ENCODE data around the gene SOX10. TPM values are rescaled to one million over a fixed set of nuclear protein-coding genes. Genes with fewer than 3 reads are reported as not detected.

The SOX10 gene
- total and polyA plus RNA-seq, 2 of the 13 experiments (the other 11 are each of a cell fraction or from before 2014, with no cell fraction given), result not detected

- FAIRE-seq (no peak), DNase-seq (ENCODE audit: low spot score) (no peak), ATAC-seq (no peak)
- H3K9ac ChIP-seq (ENCODE audit: insufficient read depth, low read depth, low read length), result no peak overlapping the region
- H3K79me2 ChIP-seq (ENCODE audit: insufficient read depth, low read length), result no peaks in the 10 kb centered on the region
- no peaks in the 10 kb centered on the region for H3K4me1 ChIP-seq (ENCODE audit: insufficient read depth, low read length)
- H2AFZ ChIP-seq (ENCODE audit: low read length), result no peak overlapping the region
- H3K36me3 ChIP-seq (replicated peaks in 1 of 2; ENCODE audit: control insufficient read depth in 1 of 2, insufficient read depth in 2 of 2, low read length in 2 of 2), result peaks cover 22 to 30% of the 10 kb centered on the region in 2 experiments; a peak in 4 of 5 replicates
- no peaks in the 10 kb centered on the region for H4K20me1 ChIP-seq (ENCODE audit: insufficient read depth, low read length)
- ChIA-PET POLR2A (no interaction called here), CTCF (ENCODE audit: low intra/inter-chr PET ratio, low total read pairs) (no interaction called here)
- 98% methylated on average over 21 of the region's 32 CpGs for WGBS (ENCODE audit: low lambda C conversion rate)
- H3K27ac ChIP-seq (ENCODE audit: extremely low read length, insufficient read depth, low read length), result no peak overlapping the region
- no peak overlapping the region for H3K4me3 ChIP-seq (replicated peaks in 1 of 3; ENCODE audit: insufficient read depth in 1 of 3, low read depth in 2 of 3, low read length in 3 of 3)
- BruUV-seq (replicated peaks), result no TSS peak
- H3K27me3 ChIP-seq (ENCODE audit: control insufficient read depth in 1 of 2, insufficient read depth in 2 of 2, low read length in 2 of 2), result no peaks in the 10 kb centered on the region
- in situ Hi-C loops (cut with HindIII; ENCODE audit: extremely low pct_ligation_motif_present, low pct_unique_long_range_greater_than_20kb), result no loop called here
- H3K9me3 ChIP-seq (ENCODE audit: low read length), result no peaks in the 10 kb centered on the region
- intact Hi-C loops (cut with micrococcal nuclease; ENCODE audit: unreplicated experiment), result no loop called here
- TF ChIP-seq IRX3 (CRISPR knock-in tag; IDR thresholded peaks at IDR 0.05; ENCODE audit: borderline replicate concordance, low read depth), result no peak
- H3K4me2 ChIP-seq (ENCODE audit: low read depth, low read length), result no peak overlapping the region
Observed at GRCh38 chr22:37926771-37927636, 57.4 kb downstream of the SOX10 start.

- H3K4me3 ChIP-seq (replicated peaks in 1 of 3; ENCODE audit: insufficient read depth in 1 of 3, low read depth in 2 of 3, low read length in 3 of 3), result no peak overlapping the region
- H3K9ac ChIP-seq (ENCODE audit: insufficient read depth, low read depth, low read length), result no peak overlapping the region
- H3K4me2 ChIP-seq (ENCODE audit: low read depth, low read length), result no peak overlapping the region
- H3K27me3 ChIP-seq (ENCODE audit: control insufficient read depth in 1 of 2, insufficient read depth in 2 of 2, low read length in 2 of 2), result no peaks in the 10 kb centered on the region
- no peaks in the 10 kb centered on the region for H3K9me3 ChIP-seq (ENCODE audit: low read length)
- no peak for DNase-seq (ENCODE audit: low spot score)
- no peaks in the 10 kb centered on the region for H4K20me1 ChIP-seq (ENCODE audit: insufficient read depth, low read length)
- H3K27ac ChIP-seq (ENCODE audit: extremely low read length, insufficient read depth, low read length), result no peak overlapping the region
- H3K79me2 ChIP-seq (ENCODE audit: insufficient read depth, low read length), result no peaks in the 10 kb centered on the region
- H3K36me3 ChIP-seq (replicated peaks in 1 of 2; ENCODE audit: control insufficient read depth in 1 of 2, insufficient read depth in 2 of 2, low read length in 2 of 2), result peaks cover 22 to 29% of the 10 kb centered on the region in 2 experiments; a peak in 4 of 5 replicates
- ATAC-seq, result no peak
- FAIRE-seq, result no peak
- in situ Hi-C loops (cut with HindIII; ENCODE audit: extremely low pct_ligation_motif_present, low pct_unique_long_range_greater_than_20kb) (no loop called here), intact Hi-C loops (cut with micrococcal nuclease; ENCODE audit: unreplicated experiment) (no loop called here)
- ChIA-PET CTCF (ENCODE audit: low intra/inter-chr PET ratio, low total read pairs) (no interaction called here), POLR2A (no interaction called here)
- TF ChIP-seq SKI (IDR thresholded peaks at IDR 0.05; ENCODE audit: partially characterized antibody) (no peak), TOPORS (CRISPR knock-in tag; IDR thresholded peaks at IDR 0.05) (no peak), ZNF260 (CRISPR knock-in tag; IDR thresholded peaks at IDR 0.05; ENCODE audit: borderline replicate concordance, low read depth) (no peak), ZNF234 (CRISPR knock-in tag; conservative IDR thresholded peaks at IDR 0.05) (no peak), ZBTB34 (CRISPR knock-in tag; IDR thresholded peaks at IDR 0.05) (no peak)
- TF ChIP-seq, protein P1, sequence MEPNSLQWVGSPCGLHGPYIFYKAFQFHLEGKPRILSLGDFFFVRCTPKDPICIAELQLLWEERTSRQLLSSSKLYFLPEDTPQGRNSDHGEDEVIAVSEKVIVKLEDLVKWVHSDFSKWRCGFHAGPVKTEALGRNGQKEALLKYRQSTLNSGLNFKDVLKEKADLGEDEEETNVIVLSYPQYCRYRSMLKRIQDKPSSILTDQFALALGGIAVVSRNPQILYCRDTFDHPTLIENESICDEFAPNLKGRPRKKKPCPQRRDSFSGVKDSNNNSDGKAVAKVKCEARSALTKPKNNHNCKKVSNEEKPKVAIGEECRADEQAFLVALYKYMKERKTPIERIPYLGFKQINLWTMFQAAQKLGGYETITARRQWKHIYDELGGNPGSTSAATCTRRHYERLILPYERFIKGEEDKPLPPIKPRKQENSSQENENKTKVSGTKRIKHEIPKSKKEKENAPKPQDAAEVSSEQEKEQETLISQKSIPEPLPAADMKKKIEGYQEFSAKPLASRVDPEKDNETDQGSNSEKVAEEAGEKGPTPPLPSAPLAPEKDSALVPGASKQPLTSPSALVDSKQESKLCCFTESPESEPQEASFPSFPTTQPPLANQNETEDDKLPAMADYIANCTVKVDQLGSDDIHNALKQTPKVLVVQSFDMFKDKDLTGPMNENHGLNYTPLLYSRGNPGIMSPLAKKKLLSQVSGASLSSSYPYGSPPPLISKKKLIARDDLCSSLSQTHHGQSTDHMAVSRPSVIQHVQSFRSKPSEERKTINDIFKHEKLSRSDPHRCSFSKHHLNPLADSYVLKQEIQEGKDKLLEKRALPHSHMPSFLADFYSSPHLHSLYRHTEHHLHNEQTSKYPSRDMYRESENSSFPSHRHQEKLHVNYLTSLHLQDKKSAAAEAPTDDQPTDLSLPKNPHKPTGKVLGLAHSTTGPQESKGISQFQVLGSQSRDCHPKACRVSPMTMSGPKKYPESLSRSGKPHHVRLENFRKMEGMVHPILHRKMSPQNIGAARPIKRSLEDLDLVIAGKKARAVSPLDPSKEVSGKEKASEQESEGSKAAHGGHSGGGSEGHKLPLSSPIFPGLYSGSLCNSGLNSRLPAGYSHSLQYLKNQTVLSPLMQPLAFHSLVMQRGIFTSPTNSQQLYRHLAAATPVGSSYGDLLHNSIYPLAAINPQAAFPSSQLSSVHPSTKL (CRISPR knock-in tag; IDR thresholded peaks at IDR 0.05), result no peak
- 94% methylated on average over 3 of the region's 7 CpGs for WGBS (ENCODE audit: low lambda C conversion rate)
- no peak overlapping the region for H2AFZ ChIP-seq (ENCODE audit: low read length)
- H3K4me1 ChIP-seq (ENCODE audit: insufficient read depth, low read length), result no peaks in the 10 kb centered on the region
- BruUV-seq (replicated peaks), result no TSS peak
Observed at GRCh38 chr22:37926358-37926757, 58.0 kb downstream of the SOX10 start.

Data from HepG2 (cell line).